Measurements from ENCODE around the gene ARL3. TPM values are rescaled to one million over a fixed set of nuclear protein-coding genes. Genes with fewer than 3 reads are reported as not detected.

ARL3 gene
- total RNA-seq (2022; extraction: Qiagen RNA extraction; ENCODE audit: low read depth): 13.3 to 18.6 TPM (median 13.9 TPM) in 5 replicates

GRCh38 chr10:102713814-102714620, at the start of gene ARL3:
ARL3 (minus strand) TSS chr10:102714397; CDS start chr10:102714275, 122 bp downstream.

GRCh38 chr10:102743588-102744373, 29.6 kb upstream of the ARL3 start, which contains the start of gene WBP1L:
WBP1L (plus strand) TSS chr10:102743948; CDS start chr10:102744054, 106 bp downstream.

GRCh38 chr10:102714621-102715455, 641 bp upstream of the ARL3 start, which contains the start of gene SFXN2:
SFXN2 (plus strand) TSS chr10:102714636; CDS start chr10:102726637, 12,001 bp downstream.

GRCh38 chr10:102644066-102644645, 70.0 kb downstream of the ARL3 start, which contains the start of gene TRIM8:
TRIM8 (plus strand) TSS chr10:102644479; CDS start chr10:102644618, 139 bp downstream.

Other genes starting within 250 kb of the ARL3 start
- 83.8 to 98.2 TPM (median 93.1 TPM) in 5 replicates for gene ACTR1A, start 211.7 kb downstream of the ARL3 start, total RNA-seq (2022; extraction: Qiagen RNA extraction; ENCODE audit: low read depth)
- gene SUFU, start 210.4 kb downstream of the ARL3 start, total RNA-seq (2022; extraction: Qiagen RNA extraction; ENCODE audit: low read depth): 4.9 to 8.2 TPM (median 7.2 TPM) in 5 replicates
- 40.3 to 45.9 TPM (median 44.9 TPM) in 5 replicates for gene TRIM8, start 69.9 kb downstream of the ARL3 start, total RNA-seq (2022; extraction: Qiagen RNA extraction; ENCODE audit: low read depth)
- 2.1 to 4.2 TPM (median 2.7 TPM) in 5 replicates for gene SFXN2, start 239 bp upstream of the ARL3 start, total RNA-seq (2022; extraction: Qiagen RNA extraction; ENCODE audit: low read depth)
- gene WBP1L, start 29.6 kb upstream of the ARL3 start, total RNA-seq (2022; extraction: Qiagen RNA extraction; ENCODE audit: low read depth): 17.5 to 28.7 TPM (median 26.1 TPM) in 5 replicates
- gene CYP17A1, start 123.0 kb upstream of the ARL3 start, total RNA-seq (2022; extraction: Qiagen RNA extraction; ENCODE audit: low read depth): not detected in 5 replicates
- gene BORCS7, start 139.9 kb upstream of the ARL3 start, total RNA-seq (2022; extraction: Qiagen RNA extraction; ENCODE audit: low read depth): 14.5 to 26.2 TPM (median 23.8 TPM) in 5 replicates
- gene AS3MT, start 155.1 kb upstream of the ARL3 start, total RNA-seq (2022; extraction: Qiagen RNA extraction; ENCODE audit: low read depth): 2.6 to 5.0 TPM (median 4.7 TPM) in 5 replicates
- gene CNNM2, start 203.9 kb upstream of the ARL3 start, total RNA-seq (2022; extraction: Qiagen RNA extraction; ENCODE audit: low read depth): 3.6 to 5.9 TPM (median 5.5 TPM) in 5 replicates

Measured in A549 treated with ZK216348 at 1 μM for 4 hours (cell line).